GM12878 (cell line): ENCODE results near the gene PROSER2. TPM values are rescaled to one million over a fixed set of nuclear protein-coding genes. Genes with fewer than 3 reads are reported as not detected.

Source experiments
- ATAC-seq: fragments of 200-7000 bp; cut with Tn5 transposase; 3 replicates; pipeline ENCODE4 v1.9.1; 2020; ENCODE audit warnings: mild to moderate bottlenecking, moderate library complexity
- BruUV-seq: library from RNA; stranded (reverse); fragments of 400-500 nt; replicated peaks from 2 replicates; lab custom pipeline; 2021; lab: Mats Ljungman, UMichigan
- CTCF ChIA-PET: fragments of 300-600 bp; sonication (Branson Sonifier 250); formaldehyde crosslinking; extraction: SDS; loops from one replicate; lab custom pipeline; 2021; ENCODE audit warnings: inconsistent platforms; lab: Yijun Ruan, JAX
- POLR2A ChIA-PET: fragments of 350-600 bp; formaldehyde crosslinking; extraction: SDS; loops from one replicate; lab custom pipeline; 2021; ENCODE audit warnings: inconsistent platforms; lab: Charles Lee
- RAD21 ChIA-PET: fragments of 300-600 bp; sonication (Branson Sonifier 250); formaldehyde crosslinking; loops from one replicate; lab custom pipeline; 2023; ENCODE audit warnings: antibody characterized with exemption; ENCODE audit not compliant: unreplicated experiment; lab: Charles Lee
- SMC1A ChIA-PET: fragments of 300-600 bp; sonication (Branson Sonifier 250); formaldehyde crosslinking; loops from one replicate; lab custom pipeline; 2023; ENCODE audit not compliant: unreplicated experiment, uncharacterized antibody; lab: Charles Lee
- DNase-seq: peaks from one replicate; pipeline ENCODE4 v3.0.0-alpha.2; 2011; ENCODE audit warnings: low read depth, low spot score
- FAIRE-seq: peaks from 3 replicates; lab custom pipeline; 2011; peaks lifted over from hg19 to GRCh38; lab: Jason Lieb, UNC
- H2AFZ ChIP-seq: 2 replicates; pipeline ENCODE4 v1.6.0; 2011; ENCODE audit warnings: low read depth, low read length, control low read depth; ENCODE audit not compliant: control insufficient read depth
- H3K27ac ChIP-seq: 2 replicates; pipeline ENCODE4 v1.5.1; 2011; ENCODE audit warnings: control low read depth; ENCODE audit not compliant: control insufficient read depth, insufficient read depth
- H3K27me3 ChIP-seq, 2 experiments: replicated peaks in 1 of 2; 2 replicates each; pipeline versions ENCODE4 v1.6.0 to v1.6.1; 2011; ENCODE audit warnings: low read length in 1 of 2; ENCODE audit not compliant: control insufficient read depth in 2 of 2, insufficient read depth in 2 of 2
- H3K36me3 ChIP-seq, 2 experiments: 2 replicates each; pipeline ENCODE4 v1.5.1; 2011; ENCODE audit warnings: low read length in 1 of 2; ENCODE audit not compliant: control insufficient read depth in 2 of 2, insufficient read depth in 2 of 2
- H3K4me1 ChIP-seq: 2 replicates; pipeline ENCODE4 v1.6.1; 2011; ENCODE audit warnings: mild to moderate bottlenecking, low read length, moderate library complexity, mixed read lengths; ENCODE audit not compliant: control insufficient read depth, insufficient read depth
- H3K4me2 ChIP-seq: 2 replicates; pipeline ENCODE4 v1.6.0; 2011; ENCODE audit warnings: control low read depth; ENCODE audit not compliant: control insufficient read depth, insufficient read depth
- H3K4me3 ChIP-seq: fragments of 200-600 bp; sonication (generic); 2 replicates; pipeline ENCODE4 v1.5.1; 2016
- H3K79me2 ChIP-seq: 2 replicates; pipeline ENCODE4 v1.6.0; 2011; ENCODE audit warnings: low read length; ENCODE audit not compliant: control insufficient read depth, insufficient read depth
- H3K9ac ChIP-seq: 2 replicates; pipeline ENCODE4 v1.8.0; 2011; ENCODE audit warnings: low read length, control low read depth, mixed read lengths; ENCODE audit not compliant: control insufficient read depth, insufficient read depth
- H3K9me3 ChIP-seq: replicated peaks from 3 replicates; pipeline ENCODE4 v1.5.1; 2011; ENCODE audit warnings: mild to moderate bottlenecking, low read length; ENCODE audit not compliant: control insufficient read depth, insufficient read depth
- H4K20me1 ChIP-seq: 2 replicates; pipeline ENCODE4 v1.6.0; 2011; ENCODE audit not compliant: control insufficient read depth, insufficient read depth
- BRCA1 ChIP-seq: IDR thresholded peaks from 2 replicates; pipeline ENCODE4 v1.6.1; 2011; ENCODE audit warnings: low read depth, low read length, improper control_type of control experiment
- CBX3 ChIP-seq: fragments of 200-600 bp; sonication (generic); IDR thresholded peaks from 2 replicates; pipeline ENCODE4 v1.6.1; 2016; ENCODE audit warnings: low read depth, borderline replicate concordance
- CREB1 ChIP-seq: IDR thresholded peaks from 2 replicates; pipeline ENCODE4 v1.6.1; 2012; ENCODE audit warnings: low read depth, mild to moderate bottlenecking, inconsistent platforms
- FOS ChIP-seq: IDR thresholded peaks from 3 replicates; pipeline ENCODE4 v1.6.1; 2011; ENCODE audit warnings: borderline replicate concordance; ENCODE audit not compliant: insufficient read length; ENCODE audit errors: extremely low read depth
- GATAD2B ChIP-seq: fragments of 450-650 bp; conservative IDR thresholded peaks from 2 replicates; pipeline ENCODE4 v1.6.1; 2017; ENCODE audit warnings: low read depth, mild to moderate bottlenecking, moderate library complexity
- JUNB ChIP-seq: IDR thresholded peaks from 2 replicates; pipeline ENCODE4 v1.6.1; 2016; ENCODE audit warnings: antibody characterized with exemption, mild to moderate bottlenecking
- KAT2A ChIP-seq: conservative IDR thresholded peaks from 2 replicates; pipeline ENCODE4 v1.6.1; 2011; ENCODE audit warnings: low read depth, low read length; ENCODE audit not compliant: control insufficient read depth
- MEF2A ChIP-seq: IDR thresholded peaks from 2 replicates; pipeline ENCODE4 v1.6.1; 2011; ENCODE audit warnings: low read depth, mild to moderate bottlenecking, low read length, moderate library complexity; ENCODE audit not compliant: insufficient read depth
- MEF2B ChIP-seq: fragments of 450-650 bp; IDR thresholded peaks from 2 replicates; pipeline ENCODE4 v1.6.1; 2018; ENCODE audit warnings: mild to moderate bottlenecking, moderate library complexity; ENCODE audit not compliant: partially characterized antibody, poor library complexity, severe bottlenecking
- MYC ChIP-seq: IDR thresholded peaks from 2 replicates; pipeline ENCODE4 v1.6.1; 2011; ENCODE audit warnings: mild to moderate bottlenecking, low read length, moderate library complexity, inconsistent platforms; ENCODE audit not compliant: insufficient read depth, insufficient replicate concordance, insufficient read length, severe bottlenecking
- POLR2AphosphoS2 ChIP-seq: IDR thresholded peaks from 2 replicates; pipeline ENCODE4 v1.6.1; 2011; ENCODE audit warnings: low read depth, mild to moderate bottlenecking, low read length, improper control_type of control experiment, moderate library complexity
- RELA ChIP-seq: fragments of 450-650 bp; IDR thresholded peaks from 2 replicates; pipeline ENCODE4 v1.8.0; 2014; ENCODE audit warnings: borderline replicate concordance; ENCODE audit not compliant: partially characterized antibody
- RUNX3 ChIP-seq: IDR thresholded peaks from 2 replicates; pipeline ENCODE4 v1.6.1; 2012; ENCODE audit warnings: low read length, inconsistent platforms
- TCF3 ChIP-seq: IDR thresholded peaks from 2 replicates; pipeline ENCODE4 v1.6.1; 2012; ENCODE audit warnings: low read depth, mild to moderate bottlenecking, low read length, borderline replicate concordance; ENCODE audit not compliant: insufficient read depth
- ZNF217 ChIP-seq: fragments of 450-650 bp; IDR thresholded peaks from 2 replicates; pipeline ENCODE4 v1.6.1; 2017; ENCODE audit warnings: antibody characterized with exemption, mild to moderate bottlenecking
- WGBS: methylation state at CpG from one replicate; pipeline ENCODE4 v1.1.6; 2016; ENCODE audit warnings: low lambda C conversion rate; ENCODE audit not compliant: insufficient replicate concordance, insufficient coverage; ENCODE audit errors: missing lambda C conversion rate; 5-methylcytosine and 5-hydroxymethylcytosine counted together
- in situ Hi-C: fragments of 300-500 bp; cut with MboI; formaldehyde crosslinking; loops from 9 replicates; pipeline ENCODE4 v1.14.3; 2018; ENCODE audit warnings: mixed read lengths
- intact Hi-C: fragments of 100-400 bp; cut with micrococcal nuclease; formaldehyde crosslinking; loops from one replicate; pipeline ENCODE4 v1.14.2; 2022; ENCODE audit not compliant: unreplicated experiment
- polyA plus RNA-seq, 11 experiments: library from polyadenylated mRNA; depleted of rRNA in 4 of 11; unstranded in 6 of 11; stranded (reverse) in 5 of 11; fragments of >200 nt; fragmentation: Nextera tagmentation in 4 of 11; fragmentation: Illumina TruSeq in 1 of 11; extraction: Ambion mirVana in 4 of 11; extraction: Trizol in 1 of 11; gene quantifications; 1 replicate in 1 of 11; 2 replicates in 10 of 11; pipeline versions ENCODE4 v1.2.1 to v1.2.3, GENCODE V29; 2011 to 2016; ENCODE audit warnings: inconsistent platforms in 2 of 11, missing spikeins in 2 of 11, low read depth in 1 of 11
- total RNA-seq, 4 experiments: library from RNA; depleted of rRNA in 3 of 4; stranded (reverse); fragments of >200 nt in 3 of 4; fragmentation: Illumina TruSeq in 1 of 4; extraction: Trizol in 1 of 4; gene quantifications; 2 replicates each; pipeline versions ENCODE4 v1.2.1 to v1.2.3, GENCODE V29; 2013 to 2021
- TF ChIP-seq, protein P1 (sequence below): fragments of 450-650 bp; IDR thresholded peaks from 2 replicates; pipeline ENCODE4 v1.6.1; 2018; ENCODE audit warnings: borderline replicate concordance, mild to moderate bottlenecking; ENCODE audit not compliant: partially characterized antibody
- TF ChIP-seq, protein P2 (sequence below): fragments of 450-650 bp; IDR thresholded peaks from 2 replicates; pipeline ENCODE4 v1.6.1; 2014; ENCODE audit warnings: mild to moderate bottlenecking
- TF ChIP-seq, protein P3 (sequence below): fragments of 450-650 bp; IDR thresholded peaks from 2 replicates; pipeline ENCODE4 v1.6.1; 2016; ENCODE audit warnings: mild to moderate bottlenecking
- TF ChIP-seq, protein P4 (sequence below), 3 experiments: IDR thresholded peaks in 2 of 3; conservative IDR thresholded peaks in 1 of 3; 2 replicates each; pipeline ENCODE4 v1.5.1; 2011; ENCODE audit warnings: low read depth in 3 of 3, low read length in 3 of 3, mild to moderate bottlenecking in 3 of 3, control low read depth in 2 of 3, moderate library complexity in 2 of 3, inconsistent platforms in 1 of 3, mixed read lengths in 1 of 3; ENCODE audit not compliant: control insufficient read depth in 2 of 3, insufficient read depth in 1 of 3; ENCODE audit errors: extremely low read depth in 1 of 3

PROSER2 gene
- total and polyA plus RNA-seq, 10 of the 15 experiments (the other 5 are each of a cell fraction or from before 2014, with no cell fraction given) = 0.04 to 0.25 (median 0.07) TPM; not detected in 6

DNA sequence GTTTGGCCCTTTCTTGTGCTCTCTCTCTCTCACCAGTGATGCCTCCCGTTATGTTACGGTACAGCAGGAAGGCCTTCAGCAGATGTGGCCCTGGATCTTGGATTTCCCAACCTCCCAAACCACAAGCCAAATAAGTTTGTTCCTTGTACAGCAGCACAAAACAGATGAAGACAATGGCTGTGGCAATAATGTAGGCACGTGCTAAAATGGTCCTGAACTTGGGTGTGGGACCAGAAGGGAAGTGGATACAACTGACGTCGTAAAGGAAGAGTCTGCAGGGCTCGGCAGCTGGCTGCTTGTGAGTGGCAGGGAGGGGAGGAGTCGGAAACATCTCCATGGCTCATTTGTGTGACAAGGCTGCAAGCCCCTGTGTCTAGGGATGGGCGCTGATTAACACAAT is 26.8 kb downstream of the PROSER2 start:
- FAIRE-seq (no peak), DNase-seq (no peak), ATAC-seq (no peak)
- Histone ChIP-seq H3K4me2 (no peak overlapping the region), H3K27ac (no peak overlapping the region), H3K36me3 (no peaks in the 10 kb centered on the region), H3K79me2 (no peaks in the 10 kb centered on the region), H3K27me3 (no peaks in the 10 kb centered on the region; a peak in 1 of 4 replicates), H2AFZ (no peak overlapping the region), H3K4me1 (no peaks in the 10 kb centered on the region), H4K20me1 (no peaks in the 10 kb centered on the region), H3K9ac (no peak overlapping the region), H3K4me3 (no peak overlapping the region), H3K9me3 (no peaks in the 10 kb centered on the region)
- intact Hi-C loops = no loop called here
- ChIA-PET SMC1A (no interaction called here), POLR2A (no interaction called here), RAD21 (no interaction called here), CTCF (interaction anchor here (1.2 kb wide), 1 partner anchor 8 kb away, joined by 3 read pairs; no protein-coding TSS in a partner anchor)
- WGBS = 56% methylated on average over 8 of the region's 8 CpGs
- in situ Hi-C loops = no loop called here
- BruUV-seq = no TSS peak
- no peak for TF ChIP-seq BRCA1
- TF ChIP-seq, protein P1, sequence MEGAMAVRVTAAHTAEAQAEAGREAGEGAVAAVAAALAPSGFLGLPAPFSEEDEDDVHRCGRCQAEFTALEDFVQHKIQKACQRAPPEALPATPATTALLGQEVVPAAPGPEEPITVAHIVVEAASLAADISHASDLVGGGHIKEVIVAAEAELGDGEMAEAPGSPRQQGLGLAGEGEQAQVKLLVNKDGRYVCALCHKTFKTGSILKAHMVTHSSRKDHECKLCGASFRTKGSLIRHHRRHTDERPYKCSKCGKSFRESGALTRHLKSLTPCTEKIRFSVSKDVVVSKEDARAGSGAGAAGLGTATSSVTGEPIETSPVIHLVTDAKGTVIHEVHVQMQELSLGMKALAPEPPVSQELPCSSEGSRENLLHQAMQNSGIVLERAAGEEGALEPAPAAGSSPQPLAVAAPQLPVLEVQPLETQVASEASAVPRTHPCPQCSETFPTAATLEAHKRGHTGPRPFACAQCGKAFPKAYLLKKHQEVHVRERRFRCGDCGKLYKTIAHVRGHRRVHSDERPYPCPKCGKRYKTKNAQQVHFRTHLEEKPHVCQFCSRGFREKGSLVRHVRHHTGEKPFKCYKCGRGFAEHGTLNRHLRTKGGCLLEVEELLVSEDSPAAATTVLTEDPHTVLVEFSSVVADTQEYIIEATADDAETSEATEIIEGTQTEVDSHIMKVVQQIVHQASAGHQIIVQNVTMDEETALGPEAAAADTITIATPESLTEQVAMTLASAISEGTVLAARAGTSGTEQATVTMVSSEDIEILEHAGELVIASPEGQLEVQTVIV = no peak
- no peak for TF ChIP-seq MEF2B
- no peak for TF ChIP-seq POLR2AphosphoS2
- TF ChIP-seq ZNF217 = no peak
- TF ChIP-seq TCF3 = no peak
- TF ChIP-seq, protein P2, sequence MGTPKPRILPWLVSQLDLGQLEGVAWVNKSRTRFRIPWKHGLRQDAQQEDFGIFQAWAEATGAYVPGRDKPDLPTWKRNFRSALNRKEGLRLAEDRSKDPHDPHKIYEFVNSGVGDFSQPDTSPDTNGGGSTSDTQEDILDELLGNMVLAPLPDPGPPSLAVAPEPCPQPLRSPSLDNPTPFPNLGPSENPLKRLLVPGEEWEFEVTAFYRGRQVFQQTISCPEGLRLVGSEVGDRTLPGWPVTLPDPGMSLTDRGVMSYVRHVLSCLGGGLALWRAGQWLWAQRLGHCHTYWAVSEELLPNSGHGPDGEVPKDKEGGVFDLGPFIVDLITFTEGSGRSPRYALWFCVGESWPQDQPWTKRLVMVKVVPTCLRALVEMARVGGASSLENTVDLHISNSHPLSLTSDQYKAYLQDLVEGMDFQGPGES = no peak
- no peak for TF ChIP-seq KAT2A
- no peak for TF ChIP-seq GATAD2B
- no peak for TF ChIP-seq CREB1
- TF ChIP-seq, protein P3, sequence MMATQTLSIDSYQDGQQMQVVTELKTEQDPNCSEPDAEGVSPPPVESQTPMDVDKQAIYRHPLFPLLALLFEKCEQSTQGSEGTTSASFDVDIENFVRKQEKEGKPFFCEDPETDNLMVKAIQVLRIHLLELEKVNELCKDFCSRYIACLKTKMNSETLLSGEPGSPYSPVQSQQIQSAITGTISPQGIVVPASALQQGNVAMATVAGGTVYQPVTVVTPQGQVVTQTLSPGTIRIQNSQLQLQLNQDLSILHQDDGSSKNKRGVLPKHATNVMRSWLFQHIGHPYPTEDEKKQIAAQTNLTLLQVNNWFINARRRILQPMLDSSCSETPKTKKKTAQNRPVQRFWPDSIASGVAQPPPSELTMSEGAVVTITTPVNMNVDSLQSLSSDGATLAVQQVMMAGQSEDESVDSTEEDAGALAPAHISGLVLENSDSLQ = no peak
- no peak for TF ChIP-seq MEF2A
- no peak for TF ChIP-seq RELA
- TF ChIP-seq MYC = no peak
- no peak for TF ChIP-seq RUNX3
- TF ChIP-seq, protein P4, sequence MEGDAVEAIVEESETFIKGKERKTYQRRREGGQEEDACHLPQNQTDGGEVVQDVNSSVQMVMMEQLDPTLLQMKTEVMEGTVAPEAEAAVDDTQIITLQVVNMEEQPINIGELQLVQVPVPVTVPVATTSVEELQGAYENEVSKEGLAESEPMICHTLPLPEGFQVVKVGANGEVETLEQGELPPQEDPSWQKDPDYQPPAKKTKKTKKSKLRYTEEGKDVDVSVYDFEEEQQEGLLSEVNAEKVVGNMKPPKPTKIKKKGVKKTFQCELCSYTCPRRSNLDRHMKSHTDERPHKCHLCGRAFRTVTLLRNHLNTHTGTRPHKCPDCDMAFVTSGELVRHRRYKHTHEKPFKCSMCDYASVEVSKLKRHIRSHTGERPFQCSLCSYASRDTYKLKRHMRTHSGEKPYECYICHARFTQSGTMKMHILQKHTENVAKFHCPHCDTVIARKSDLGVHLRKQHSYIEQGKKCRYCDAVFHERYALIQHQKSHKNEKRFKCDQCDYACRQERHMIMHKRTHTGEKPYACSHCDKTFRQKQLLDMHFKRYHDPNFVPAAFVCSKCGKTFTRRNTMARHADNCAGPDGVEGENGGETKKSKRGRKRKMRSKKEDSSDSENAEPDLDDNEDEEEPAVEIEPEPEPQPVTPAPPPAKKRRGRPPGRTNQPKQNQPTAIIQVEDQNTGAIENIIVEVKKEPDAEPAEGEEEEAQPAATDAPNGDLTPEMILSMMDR (IDR thresholded peaks at IDR 0.05 in 2 of 3, conservative IDR thresholded peaks at IDR 0.05 in 1 of 3; ENCODE audit: control insufficient read depth in 2 of 3, extremely low read depth in 1 of 3, insufficient read depth in 1 of 3, low read depth in 3 of 3, low read length in 3 of 3) = no peak
- no peak for TF ChIP-seq JUNB
- no peak for TF ChIP-seq CBX3
- TF ChIP-seq FOS = no peak
